EL (cell line): ENCODE results near the gene BCAM.
A peak's percentile ranks its signal among the peaks of the same experiment; 100 is the strongest.

ENCODE experiments used
- DNase-seq: peaks from one replicate; pipeline ENCODE4 v3.0.0-alpha.2; 2016

Gene BCAM

DNA sequence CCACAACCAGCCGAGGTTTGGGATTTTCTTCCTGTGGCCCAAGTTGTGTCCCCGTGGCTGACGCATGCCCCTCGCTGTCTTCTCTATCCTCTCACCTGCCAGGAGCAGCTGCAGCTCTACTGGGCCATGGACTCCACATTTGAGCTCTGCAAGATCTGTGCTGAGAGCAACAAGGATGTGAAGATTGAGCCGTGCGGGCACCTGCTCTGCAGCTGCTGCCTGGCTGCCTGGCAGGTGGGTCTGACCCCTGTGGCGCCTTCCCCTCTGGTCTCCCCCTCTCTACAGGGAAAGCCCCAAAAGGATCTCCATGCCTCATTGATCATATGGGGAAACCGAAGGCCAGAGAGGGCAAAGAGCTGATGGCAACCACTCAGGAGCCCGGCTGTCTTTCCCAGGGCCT lies 16.6 kb upstream of the BCAM start:
- no peak for DNase-seq

DNA sequence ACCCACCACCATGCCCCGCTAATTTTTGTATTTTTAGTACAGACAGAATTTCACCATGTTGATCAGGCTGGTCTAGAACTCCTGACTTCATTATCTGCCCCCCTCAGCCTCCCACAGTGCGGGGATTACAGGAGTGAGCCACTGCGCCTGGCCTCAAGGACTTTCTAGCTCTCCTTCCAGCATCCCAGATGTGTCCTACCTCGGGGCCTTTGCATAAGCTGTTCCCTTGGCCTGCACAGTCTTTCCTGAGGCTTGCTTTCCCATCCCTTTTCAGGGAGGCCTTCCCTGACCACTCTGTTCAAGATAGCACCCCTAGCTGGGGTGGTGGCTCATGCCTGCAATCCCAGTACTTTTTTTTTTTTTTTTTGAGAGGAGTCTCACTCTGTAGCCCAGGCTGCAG lies 14.3 kb upstream of the BCAM start:
- DNase-seq = no peak

DNA sequence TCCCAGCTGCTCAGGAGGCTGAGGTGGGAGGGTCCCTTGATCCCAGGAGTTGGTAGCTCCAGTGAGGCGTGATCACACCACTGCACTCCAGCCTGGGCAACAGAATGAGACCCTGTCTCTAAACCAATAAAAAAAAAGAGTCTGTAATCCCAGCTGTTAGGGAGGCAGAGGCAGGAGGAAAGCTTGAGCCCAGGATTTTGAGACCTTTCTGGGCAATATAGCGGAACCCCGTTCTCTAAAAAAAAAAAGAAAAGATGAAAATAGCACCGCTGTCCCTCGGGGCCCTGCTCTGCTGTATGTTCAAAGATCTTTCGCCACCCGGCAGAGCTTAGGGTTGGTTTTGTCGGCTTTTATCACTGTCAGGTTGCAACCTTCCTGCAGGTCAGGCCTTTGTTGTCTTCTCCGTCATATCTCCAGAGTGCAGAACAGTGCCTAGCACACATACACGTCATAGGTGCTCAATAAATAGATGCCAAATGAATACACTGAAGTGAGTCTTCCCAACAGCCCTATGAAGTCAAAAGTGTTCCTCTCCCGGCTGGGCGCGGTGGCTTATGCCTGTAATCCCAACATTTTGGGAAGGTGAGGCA lies 13.4 kb upstream of the BCAM start:
- DNase-seq = no peak

GRCh38 chr19:44796701-44797115 lies 12.2 kb upstream of the BCAM start:
- no peak for DNase-seq

DNA sequence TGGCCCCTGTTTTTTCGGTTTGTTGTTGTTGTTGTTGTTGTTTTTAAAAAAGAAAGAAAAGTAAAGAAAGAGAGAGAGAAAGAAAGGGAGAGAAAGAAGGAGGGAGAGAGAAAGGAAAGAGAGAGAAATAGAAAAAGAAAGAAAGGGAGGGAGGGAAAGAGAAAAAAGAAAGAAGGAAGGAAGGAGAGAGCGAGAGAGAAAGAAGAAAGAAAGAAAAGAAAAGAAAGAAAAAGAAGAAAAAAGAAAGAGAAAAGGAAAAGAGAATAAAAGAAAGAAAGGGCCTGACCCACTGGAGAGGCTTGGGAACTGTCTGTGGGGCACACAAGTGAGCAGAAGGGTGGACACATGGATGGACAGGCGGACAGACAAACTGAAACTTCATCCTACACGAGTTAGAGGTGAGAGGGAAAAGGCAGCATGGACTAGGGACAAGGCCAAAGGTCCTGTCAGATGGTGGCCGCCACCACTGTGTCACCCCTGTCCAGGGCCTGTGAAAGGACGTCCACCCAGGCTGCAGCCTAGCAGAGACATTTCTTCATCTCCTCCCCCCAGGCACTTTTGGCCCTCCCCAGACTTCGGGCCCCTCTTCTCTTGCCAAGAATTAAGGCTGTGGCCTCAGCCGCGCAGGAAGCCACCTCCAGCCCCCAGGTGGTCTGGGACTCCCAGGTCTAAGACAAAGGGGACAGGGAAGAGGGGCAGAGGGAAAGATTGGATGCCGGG lies 9.1 kb upstream of the BCAM start:
- no peak for DNase-seq

- DNase-seq = peak; percentile 75
Measured at GRCh38 chr19:44800461-44800860, 8.4 kb upstream of the BCAM start.

DNA sequence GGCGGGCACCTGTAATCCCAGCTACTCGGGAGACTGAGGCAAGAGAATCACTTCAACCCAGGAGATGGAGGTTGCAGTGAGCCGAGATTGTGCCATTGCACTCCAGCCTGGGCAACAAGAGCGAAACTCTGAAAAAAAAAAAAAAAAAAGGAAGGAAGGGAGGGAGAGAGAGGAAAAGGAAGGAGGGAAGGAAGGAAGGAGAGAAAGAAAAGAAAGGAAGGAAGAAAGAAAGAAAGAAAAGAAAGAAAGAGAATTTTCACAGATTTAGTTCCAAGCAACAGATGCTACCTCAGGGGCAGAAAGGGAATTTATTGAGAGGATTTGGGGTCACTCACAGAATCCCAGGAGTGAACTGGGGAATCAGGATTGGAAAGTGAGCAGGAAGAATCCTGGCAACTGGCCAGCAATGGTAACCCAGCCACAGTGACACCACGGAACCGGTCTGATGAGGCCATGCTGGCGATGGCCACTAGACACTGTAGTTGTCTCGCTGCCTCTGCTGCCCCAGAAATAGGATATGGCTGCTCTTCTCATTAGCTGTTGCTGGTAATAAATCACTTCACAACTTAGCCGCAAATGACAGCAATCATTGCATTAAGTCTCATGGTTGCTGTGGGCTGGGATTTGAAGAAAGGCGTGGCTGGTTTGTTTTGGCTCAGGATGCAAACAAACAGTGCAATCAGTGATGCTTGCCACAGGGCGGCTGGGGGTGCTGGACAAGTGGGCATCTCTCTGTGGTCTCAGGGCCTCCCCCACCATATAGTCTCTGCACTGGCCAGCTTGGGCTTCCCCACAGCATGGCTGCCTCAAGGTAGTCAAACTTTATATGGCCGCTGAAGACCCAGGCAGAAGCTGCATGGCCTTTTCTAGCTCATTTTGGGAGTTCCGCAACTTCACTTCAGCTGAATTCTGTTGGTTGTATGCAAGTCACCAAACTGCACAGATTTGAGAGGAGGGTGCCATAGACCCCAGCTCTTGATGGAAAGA lies 5.2 kb upstream of the BCAM start:
- DNase-seq = no peak

GRCh38 chr19:44806291-44806690 lies 2.6 kb upstream of the BCAM start:
- no peak for DNase-seq

DNA sequence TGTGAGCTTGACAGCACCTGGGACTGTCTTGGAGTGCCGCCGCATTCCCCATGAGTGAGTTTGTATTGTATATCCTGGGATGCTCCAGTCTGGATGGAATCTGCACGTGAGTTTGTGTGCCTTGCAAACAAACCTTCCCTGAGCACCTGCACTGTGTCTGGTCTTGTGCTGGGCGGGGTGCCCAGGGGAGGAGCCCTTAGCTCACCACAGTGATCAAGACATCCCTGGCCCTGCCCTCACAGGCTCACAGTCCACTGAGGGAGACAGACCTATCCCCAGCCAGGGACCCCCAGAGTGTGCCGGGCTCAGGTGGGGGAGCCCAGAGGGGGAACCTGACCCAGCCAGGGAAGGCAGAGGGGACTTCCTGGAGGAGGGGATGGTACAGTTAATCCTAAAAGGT lies 1.7 kb upstream of the BCAM start:
- no peak for DNase-seq

DNA sequence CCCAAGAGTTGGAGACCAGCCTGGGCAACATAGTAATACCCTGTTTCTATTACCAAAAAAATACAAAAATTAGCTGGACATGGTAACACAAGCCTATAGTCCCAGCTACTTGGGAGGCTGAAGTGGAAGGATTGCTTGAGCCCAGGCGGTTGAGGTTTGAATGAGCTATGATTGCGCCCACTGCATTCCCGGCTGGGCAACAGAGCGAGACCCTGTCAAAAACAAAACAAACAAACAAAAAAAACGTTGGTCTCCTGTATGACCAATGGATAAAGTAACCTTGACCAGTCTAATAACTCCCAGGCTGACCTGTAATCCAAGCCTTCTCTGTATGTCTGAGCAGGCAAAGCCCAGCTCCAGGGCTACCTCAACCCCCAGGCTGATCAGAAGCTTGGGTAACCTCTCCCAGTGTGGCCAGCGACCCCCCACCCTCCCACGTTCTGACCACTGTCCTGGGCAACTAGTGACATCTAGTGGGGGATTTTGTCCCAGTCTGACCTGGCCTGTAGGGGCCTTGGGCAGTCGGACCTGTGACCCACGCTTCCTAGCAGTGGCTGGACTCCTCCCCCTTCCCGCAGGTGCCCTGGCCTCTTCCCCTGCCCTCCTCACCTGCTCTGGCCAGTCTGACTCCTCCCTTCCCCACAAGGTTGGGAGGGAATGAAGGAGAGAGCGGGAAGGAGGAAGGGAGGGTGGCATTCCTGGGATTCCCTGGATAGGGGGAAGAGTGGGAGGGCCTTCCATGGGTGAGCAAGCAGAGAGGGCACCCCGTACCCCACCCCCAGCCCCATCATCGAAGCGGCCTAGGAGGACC lies 1.0 kb upstream of the BCAM start:
- DNase-seq = peak; percentile 66

- DNase-seq = no peak
Measured at GRCh38 chr19:44809577-44810233, 802 bp downstream of the BCAM start.

GRCh38 chr19:44810234-44811121 lies 1.6 kb downstream of the BCAM start:
- DNase-seq = no peak

DNA sequence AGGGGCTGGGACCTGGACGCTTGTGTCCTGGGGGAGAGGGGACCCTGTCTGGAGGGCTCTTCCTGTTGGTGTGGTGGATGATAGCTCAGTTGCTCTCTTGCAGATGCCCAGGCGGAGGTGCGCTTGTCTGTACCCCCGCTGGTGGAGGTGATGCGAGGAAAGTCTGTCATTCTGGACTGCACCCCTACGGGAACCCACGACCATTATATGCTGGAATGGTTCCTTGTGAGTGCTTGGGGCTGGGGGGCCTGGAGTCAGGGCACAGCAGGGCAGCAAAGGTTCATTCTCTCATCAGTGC lies 2.2 kb downstream of the BCAM start:
- no peak for DNase-seq

GRCh38 chr19:44812142-44812718 lies 3.3 kb downstream of the BCAM start:
- DNase-seq = no peak

DNA sequence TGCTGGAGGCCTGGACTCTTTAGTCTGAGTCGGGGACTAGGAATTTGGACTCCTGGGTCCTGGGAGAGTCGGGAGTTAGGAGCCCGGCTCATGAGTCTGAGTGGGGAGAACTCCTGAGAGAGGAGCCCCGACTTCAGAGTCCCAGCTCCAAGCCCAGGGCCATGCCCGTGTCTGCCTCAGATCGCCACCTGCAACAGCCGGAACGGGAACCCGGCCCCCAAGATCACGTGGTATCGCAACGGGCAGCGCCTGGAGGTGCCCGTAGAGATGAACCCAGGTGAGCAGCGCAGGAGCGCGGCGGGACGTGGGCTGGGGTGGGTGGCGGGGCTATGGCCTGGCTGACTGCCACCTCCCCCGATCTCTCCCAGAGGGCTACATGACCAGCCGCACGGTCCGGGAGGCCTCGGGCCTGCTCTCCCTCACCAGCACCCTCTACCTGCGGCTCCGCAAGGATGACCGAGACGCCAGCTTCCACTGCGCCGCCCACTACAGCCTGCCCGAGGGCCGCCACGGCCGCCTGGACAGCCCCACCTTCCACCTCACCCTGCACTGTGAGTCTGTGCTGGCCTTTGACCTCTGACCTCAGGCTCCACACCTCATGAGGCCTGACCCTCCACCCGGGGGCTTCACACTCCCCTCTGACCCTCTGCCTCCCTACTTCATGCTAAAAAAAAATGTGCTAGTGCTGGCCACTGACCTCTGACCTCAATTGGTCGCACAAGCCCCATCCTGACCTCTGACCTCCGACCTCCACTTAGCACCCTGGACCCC lies 4.4 kb downstream of the BCAM start:
- DNase-seq = no peak

DNA sequence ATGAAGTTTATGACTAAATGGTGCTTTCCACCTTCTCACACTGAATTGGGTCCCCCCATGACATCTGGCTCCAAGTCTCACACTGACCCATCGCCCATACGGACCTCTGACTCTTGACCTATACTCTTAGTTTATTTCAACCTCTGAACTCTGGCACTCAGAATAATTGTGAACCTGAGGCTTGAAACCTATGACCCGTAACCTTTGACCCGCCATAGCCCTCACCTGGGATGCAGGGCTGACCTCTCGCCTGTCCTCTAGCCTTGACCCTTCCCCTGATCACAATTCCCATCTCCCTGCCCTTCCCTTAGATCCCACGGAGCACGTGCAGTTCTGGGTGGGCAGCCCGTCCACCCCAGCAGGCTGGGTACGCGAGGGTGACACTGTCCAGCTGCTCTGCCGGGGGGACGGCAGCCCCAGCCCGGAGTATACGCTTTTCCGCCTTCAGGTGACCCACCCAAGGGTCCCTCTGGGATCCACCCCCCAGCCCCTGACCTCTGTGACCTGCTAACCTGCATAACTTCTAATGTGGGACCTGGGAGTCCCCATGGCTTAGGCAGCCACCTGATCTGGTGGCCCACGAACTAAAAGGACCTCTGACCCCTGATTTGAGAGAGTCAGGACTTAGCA lies 5.1 kb downstream of the BCAM start:
- DNase-seq = no peak

DNA sequence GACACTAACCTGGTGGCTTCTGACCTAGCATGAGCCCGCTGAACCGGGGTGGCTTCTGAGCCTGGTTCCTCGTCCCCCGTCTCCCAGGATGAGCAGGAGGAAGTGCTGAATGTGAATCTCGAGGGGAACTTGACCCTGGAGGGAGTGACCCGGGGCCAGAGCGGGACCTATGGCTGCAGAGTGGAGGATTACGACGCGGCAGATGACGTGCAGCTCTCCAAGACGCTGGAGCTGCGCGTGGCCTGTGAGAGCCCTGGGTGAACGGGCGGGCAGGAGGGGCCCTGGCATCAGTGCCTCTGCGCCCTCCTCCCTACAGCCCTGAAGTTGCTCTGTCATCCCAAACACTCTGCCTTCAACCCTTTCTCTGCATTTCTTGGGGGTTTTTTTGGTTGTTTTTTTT lies 5.6 kb downstream of the BCAM start:
- no peak for DNase-seq

DNA sequence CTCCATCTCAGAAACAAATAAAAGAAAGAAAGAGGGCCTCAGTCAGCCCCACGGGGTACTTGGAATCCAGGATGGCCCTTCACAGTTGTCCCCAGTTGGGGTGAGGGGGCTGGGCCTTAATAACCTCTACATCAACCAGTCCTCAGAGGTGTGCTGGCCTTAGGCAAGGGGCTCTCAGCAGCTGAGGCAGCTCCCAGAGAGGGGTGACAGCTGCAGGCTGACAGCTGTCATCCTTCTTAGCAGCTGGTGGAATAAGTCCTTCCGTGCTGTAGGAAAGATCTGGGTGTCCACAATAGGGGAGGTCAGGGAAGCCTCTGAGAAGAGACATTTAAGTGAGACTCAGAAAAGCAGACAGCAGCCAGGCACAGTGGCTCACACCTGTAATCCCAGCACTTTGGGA lies 7.4 kb downstream of the BCAM start:
- DNase-seq = no peak

GRCh38 chr19:44817725-44818465 lies 9.0 kb downstream of the BCAM start:
- no peak for DNase-seq
